Omental fat pad (tissue), 4 donors: Measurements from ENCODE around the gene OR11G2. TPM values are rescaled to one million over a fixed set of nuclear protein-coding genes. Genes with fewer than 3 reads are reported as not detected.
"Not testable (repeated sequence)": the region's sequence is repeated elsewhere in the genome, so short reads cannot be mapped to it uniquely, and the experiment has no call there.

Source experiments
- ATAC-seq: fragments of 150-250 bp; one replicate; pipeline ENCODE4 v1.9.1; 2016; ENCODE audit warnings: mild to moderate bottlenecking, moderate library complexity; ENCODE audit not compliant: low FRiP score
- DNase-seq: peaks from one replicate; pipeline ENCODE4 v3.0.0-alpha.2; 2019; ENCODE audit warnings: low spot score
- total RNA-seq, 4 donors: library from RNA; depleted of rRNA; stranded (reverse); fragments of >200 nt; gene quantifications; one replicate each; pipeline ENCODE4 v1.1.0, GENCODE V29; 2016
- TF ChIP-seq, protein P1 (sequence below), 3 donors: fragments of 450-650 bp; IDR thresholded peaks; one replicate each; pipeline ENCODE4 v1.5.1; 2016 to 2017; ENCODE audit warnings: antibody characterized with exemption in 3 of 3, mild to moderate bottlenecking in 3 of 3, moderate library complexity in 2 of 3

OR11G2 gene, protein sequence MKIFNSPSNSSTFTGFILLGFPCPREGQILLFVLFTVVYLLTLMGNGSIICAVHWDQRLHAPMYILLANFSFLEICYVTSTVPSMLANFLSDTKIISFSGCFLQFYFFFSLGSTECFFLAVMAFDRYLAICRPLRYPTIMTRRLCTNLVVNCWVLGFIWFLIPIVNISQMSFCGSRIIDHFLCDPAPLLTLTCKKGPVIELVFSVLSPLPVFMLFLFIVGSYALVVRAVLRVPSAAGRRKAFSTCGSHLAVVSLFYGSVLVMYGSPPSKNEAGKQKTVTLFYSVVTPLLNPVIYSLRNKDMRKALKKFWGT
- total RNA-seq, result not detected

DNA sequence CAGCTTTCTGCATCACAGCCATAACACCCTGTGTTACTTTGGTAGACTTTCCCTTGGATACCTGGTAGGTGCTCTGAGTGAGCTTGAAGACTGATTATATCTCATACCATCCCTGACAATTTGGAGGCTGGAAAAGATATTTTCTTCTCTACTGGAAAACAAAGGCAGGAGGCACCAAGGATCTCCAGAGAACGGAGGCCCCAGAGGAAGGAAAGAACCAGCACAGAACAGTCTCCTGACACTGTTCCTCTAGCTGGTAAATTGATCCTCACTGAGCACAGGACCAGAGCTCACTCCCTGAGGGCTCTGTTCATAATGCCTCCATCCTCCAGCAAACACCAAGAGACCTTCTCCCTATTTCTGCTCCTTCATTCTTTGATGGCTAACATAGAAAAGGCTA, at the start of gene OR11G2:
OR11G2 (plus strand) TSS at position 301 of the 400 bp plus-strand sequence. CDS start 6,542 bp downstream, outside the sequence.
- ATAC-seq, result no peak
- DNase-seq, result no peak
- TF ChIP-seq, protein P1, sequence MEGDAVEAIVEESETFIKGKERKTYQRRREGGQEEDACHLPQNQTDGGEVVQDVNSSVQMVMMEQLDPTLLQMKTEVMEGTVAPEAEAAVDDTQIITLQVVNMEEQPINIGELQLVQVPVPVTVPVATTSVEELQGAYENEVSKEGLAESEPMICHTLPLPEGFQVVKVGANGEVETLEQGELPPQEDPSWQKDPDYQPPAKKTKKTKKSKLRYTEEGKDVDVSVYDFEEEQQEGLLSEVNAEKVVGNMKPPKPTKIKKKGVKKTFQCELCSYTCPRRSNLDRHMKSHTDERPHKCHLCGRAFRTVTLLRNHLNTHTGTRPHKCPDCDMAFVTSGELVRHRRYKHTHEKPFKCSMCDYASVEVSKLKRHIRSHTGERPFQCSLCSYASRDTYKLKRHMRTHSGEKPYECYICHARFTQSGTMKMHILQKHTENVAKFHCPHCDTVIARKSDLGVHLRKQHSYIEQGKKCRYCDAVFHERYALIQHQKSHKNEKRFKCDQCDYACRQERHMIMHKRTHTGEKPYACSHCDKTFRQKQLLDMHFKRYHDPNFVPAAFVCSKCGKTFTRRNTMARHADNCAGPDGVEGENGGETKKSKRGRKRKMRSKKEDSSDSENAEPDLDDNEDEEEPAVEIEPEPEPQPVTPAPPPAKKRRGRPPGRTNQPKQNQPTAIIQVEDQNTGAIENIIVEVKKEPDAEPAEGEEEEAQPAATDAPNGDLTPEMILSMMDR (IDR thresholded peaks at IDR 0.05), result no peak

DNA sequence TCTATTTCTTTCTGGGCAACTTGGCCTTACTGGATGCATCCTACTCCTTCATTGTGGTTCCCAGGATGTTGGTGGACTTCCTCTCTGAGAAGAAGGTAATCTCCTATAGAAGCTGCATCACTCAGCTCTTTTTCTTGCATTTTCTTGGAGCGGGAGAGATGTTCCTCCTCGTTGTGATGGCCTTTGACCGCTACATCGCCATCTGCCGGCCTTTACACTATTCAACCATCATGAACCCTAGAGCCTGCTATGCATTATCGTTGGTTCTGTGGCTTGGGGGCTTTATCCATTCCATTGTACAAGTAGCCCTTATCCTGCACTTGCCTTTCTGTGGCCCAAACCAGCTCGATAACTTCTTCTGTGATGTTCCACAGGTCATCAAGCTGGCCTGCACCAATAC, 46.8 kb upstream of the OR11G2 start:
- TF ChIP-seq, protein P1 (IDR thresholded peaks at IDR 0.05), result no peak
- ATAC-seq (no peak), DNase-seq (no peak)

DNA sequence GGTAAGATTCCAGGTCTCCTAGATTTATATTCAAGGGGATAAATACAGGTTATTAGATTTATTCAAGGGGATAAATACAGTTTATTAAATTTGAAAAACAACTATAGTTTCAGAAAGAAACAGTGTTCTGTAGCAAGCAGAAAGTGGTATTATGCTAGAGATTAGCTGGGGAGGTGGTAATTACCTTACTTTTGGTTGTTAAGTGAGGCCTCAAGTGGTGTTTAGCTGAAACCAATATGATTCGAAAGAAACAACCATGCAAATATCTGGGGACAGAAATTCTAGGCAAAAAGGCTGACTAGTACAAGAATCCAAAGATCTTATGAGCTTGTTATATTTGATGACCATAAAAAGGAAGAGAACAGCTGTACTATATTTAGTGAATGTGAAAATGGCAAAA, 45.9 kb upstream of the OR11G2 start:
- DNase-seq (no peak), ATAC-seq (no peak)
- TF ChIP-seq, protein P1 (IDR thresholded peaks at IDR 0.05), result no peak

DNA sequence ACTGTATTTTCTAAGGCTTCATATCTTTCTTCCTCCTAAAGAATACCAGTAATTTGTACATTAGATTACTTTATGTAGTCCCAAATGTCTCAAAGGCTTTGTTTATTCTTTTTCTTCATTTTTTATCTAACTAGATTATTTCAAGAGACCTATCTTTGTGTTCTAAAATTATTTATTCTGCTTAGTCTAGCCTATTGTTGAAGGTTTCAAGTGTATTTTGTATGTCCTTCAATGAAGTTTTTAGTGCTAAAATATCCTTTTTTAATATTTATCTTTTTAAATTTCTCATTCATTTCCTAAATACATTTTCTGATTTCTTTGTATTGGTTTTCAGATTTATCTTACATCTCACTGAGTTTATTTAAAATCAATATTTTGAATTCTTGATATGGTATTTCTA, 26.2 kb upstream of the OR11G2 start:
- ATAC-seq (no peak), DNase-seq (no peak)

DNA sequence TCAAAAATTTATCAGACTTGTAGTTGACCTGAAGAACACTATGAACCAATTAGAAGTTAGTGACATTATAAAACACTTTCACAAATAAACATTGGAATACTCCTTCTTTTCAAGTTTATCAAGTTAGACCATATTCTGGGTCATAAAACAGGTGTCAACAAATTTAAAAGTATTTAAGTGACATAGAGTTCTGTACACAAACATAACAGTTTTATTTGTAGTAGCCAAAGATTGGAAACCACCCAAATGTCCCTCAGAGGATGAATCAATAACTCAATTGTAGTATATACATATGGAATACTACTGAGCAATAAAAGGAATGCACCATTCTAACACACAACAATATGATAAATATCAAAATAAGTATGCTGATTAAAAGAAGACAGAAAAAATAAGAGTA, 23.6 kb upstream of the OR11G2 start:
- ATAC-seq (no peak), DNase-seq (no peak)
- TF ChIP-seq, protein P1 (IDR thresholded peaks at IDR 0.05), result no peak

More for the DNA sequence above, 26.2 kb upstream of the OR11G2 start:
- TF ChIP-seq, protein P1 (IDR thresholded peaks at IDR 0.05), result no peak

DNA sequence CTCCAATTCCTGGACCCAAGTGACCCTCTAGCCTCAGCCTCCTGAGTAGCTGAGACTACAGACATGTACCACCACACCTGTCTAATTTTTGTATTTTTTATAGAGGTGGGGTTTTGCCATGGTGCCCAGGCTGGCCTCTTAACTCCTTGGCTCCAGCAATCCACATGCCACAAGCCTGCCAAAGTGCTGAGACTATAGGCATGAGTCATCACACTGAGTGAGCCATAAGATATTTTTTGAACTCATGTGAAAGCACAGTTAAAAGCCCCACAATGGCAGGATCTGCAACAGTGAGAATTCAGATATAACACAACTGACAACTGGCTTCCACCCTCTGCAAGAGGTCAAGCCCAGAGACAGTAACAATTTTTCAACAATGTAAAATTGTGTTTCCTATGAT, 20.8 kb upstream of the OR11G2 start:
- DNase-seq, ATAC-seq: not testable (repeated sequence)

DNA sequence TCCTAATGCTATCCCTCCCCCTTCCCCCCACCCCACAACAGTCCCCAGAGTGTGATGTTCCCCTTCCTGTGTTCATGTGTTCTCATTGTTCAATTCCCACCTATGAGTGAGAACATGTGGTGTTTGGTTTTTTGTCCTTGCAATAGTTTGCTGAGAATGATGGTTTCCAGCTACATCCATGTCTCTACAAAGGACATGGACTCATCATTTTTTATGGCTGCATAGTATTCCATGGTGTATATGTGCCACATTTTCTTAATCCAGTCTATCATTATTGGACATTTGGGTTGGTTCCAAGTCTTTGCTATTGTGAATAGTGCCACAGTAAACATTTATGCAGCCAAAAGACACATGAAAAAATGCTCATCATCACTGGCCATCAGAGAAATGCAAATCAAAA, 16.5 kb upstream of the OR11G2 start:
- not testable (repeated sequence) for DNase-seq, ATAC-seq

DNA sequence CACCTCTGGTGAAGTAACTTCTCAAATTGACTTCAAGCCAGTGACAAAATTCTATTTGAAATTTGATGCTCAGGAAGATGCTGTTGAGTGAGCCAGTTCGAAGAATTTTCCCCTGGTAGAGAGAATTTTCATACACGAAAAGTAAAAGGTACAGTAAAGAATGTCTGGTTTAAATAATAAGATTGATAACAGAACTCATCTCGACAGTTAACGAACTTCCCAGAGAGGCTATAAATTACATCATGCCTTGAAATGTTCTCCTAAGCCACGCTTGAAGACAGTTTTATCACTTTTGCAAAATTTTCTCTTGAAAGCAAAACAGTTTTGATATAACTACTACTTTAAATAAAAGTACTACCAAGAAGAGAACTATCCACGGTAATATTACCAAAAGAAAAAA, 14.4 kb upstream of the OR11G2 start:
- ATAC-seq (no peak), DNase-seq (no peak)
- TF ChIP-seq, protein P1 (IDR thresholded peaks at IDR 0.05), result no peak
